ENCODE data around the gene EHMT1. TPM values are rescaled to one million over a fixed set of nuclear protein-coding genes. Genes with fewer than 3 reads are reported as not detected.
"Not testable (repeated sequence)": the region's sequence is repeated elsewhere in the genome, so short reads cannot be mapped to it uniquely, and the experiment has no call there.

Gene EHMT1
- total RNA-seq, 1 donor from 2014 or later, result 163 TPM

DNA sequence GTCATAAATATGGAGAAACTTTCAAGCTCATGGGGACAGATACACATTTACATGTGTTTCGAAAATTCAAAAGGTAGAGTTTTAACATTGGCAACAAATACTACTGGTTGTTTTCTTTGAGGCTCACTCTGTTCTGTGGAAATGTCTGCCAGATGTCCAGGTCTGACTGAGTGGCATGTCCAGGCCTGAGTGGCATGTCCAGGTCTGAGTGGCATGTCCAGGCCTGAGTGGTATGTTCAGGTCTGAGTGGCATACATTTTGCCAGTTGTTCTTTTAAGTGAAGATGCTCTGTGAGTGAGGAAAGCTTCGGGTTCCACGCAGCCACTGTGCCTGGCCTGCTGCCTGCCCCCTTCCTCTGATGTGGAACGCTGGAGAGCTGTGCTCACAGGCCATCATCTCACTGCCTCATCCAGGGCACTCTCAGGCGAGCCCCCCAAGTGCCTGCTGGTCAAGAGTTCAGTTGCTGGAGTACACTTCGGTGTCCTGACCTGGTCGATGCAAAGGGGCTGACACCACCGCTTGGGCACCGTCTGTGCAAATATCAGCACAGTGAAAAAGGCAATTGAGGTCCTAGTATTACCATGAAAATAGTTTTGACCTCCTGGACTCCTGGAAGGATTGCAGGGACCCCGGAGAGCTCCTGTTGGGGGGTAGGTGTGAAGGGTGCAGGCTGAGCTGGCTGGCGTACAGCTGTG, 89.9 kb downstream of the EHMT1 start:
- peaks cover 27% of the 10 kb centered on the region for H3K4me1 Mint-ChIP-seq
- DNase-seq (ENCODE audit: low read depth, low spot score), result no peak
- H3K36me3 Mint-ChIP-seq (ENCODE audit: low read depth), result peaks cover 18% of the 10 kb centered on the region
- H3K27me3 Mint-ChIP-seq (ENCODE audit: low read depth), result no peaks in the 10 kb centered on the region
- no peaks in the 10 kb centered on the region for H3K9me3 Mint-ChIP-seq
- TF ChIP-seq, protein P1, sequence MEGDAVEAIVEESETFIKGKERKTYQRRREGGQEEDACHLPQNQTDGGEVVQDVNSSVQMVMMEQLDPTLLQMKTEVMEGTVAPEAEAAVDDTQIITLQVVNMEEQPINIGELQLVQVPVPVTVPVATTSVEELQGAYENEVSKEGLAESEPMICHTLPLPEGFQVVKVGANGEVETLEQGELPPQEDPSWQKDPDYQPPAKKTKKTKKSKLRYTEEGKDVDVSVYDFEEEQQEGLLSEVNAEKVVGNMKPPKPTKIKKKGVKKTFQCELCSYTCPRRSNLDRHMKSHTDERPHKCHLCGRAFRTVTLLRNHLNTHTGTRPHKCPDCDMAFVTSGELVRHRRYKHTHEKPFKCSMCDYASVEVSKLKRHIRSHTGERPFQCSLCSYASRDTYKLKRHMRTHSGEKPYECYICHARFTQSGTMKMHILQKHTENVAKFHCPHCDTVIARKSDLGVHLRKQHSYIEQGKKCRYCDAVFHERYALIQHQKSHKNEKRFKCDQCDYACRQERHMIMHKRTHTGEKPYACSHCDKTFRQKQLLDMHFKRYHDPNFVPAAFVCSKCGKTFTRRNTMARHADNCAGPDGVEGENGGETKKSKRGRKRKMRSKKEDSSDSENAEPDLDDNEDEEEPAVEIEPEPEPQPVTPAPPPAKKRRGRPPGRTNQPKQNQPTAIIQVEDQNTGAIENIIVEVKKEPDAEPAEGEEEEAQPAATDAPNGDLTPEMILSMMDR (conservative IDR thresholded peaks at IDR 0.05), result no peak
- H3K27ac Mint-ChIP-seq (ENCODE audit: unreplicated experiment), result no peak overlapping the region
- H3K4me3 Mint-ChIP-seq, result no peak overlapping the region

GRCh38 chr9:137709411-137710101, 90.8 kb downstream of the EHMT1 start:
- Mint-ChIP-seq H3K4me3 (no peak overlapping the region), H3K27ac (ENCODE audit: unreplicated experiment) (no peak overlapping the region), H3K27me3 (ENCODE audit: low read depth) (no peaks in the 10 kb centered on the region), H3K4me1 (peaks cover 20% of the 10 kb centered on the region), H3K36me3 (ENCODE audit: low read depth) (peaks cover 21% of the 10 kb centered on the region), H3K9me3 (peaks cover 4% of the 10 kb centered on the region)
- TF ChIP-seq, protein P1 (conservative IDR thresholded peaks at IDR 0.05), result no peak
- DNase-seq (ENCODE audit: low read depth, low spot score), result no peak

GRCh38 chr9:137710704-137711103, 91.9 kb downstream of the EHMT1 start:
- H3K27me3 Mint-ChIP-seq (ENCODE audit: low read depth), result no peaks in the 10 kb centered on the region
- H3K27ac Mint-ChIP-seq (ENCODE audit: unreplicated experiment), result no peak overlapping the region
- H3K4me3 Mint-ChIP-seq, result no peak overlapping the region
- H3K4me1 Mint-ChIP-seq, result peaks cover 14% of the 10 kb centered on the region
- DNase-seq (ENCODE audit: low read depth, low spot score), result no peak
- peaks cover 8% of the 10 kb centered on the region for H3K9me3 Mint-ChIP-seq
- TF ChIP-seq, protein P1 (conservative IDR thresholded peaks at IDR 0.05), result no peak
- H3K36me3 Mint-ChIP-seq (ENCODE audit: low read depth), result peaks cover 32% of the 10 kb centered on the region

GRCh38 chr9:137711678-137712105, 92.9 kb downstream of the EHMT1 start:
- Mint-ChIP-seq H3K9me3 (peaks cover 13% of the 10 kb centered on the region), H3K27me3 (ENCODE audit: low read depth) (no peaks in the 10 kb centered on the region), H3K27ac (ENCODE audit: unreplicated experiment) (peak overlapping the region; percentile 36), H3K4me3 (no peak overlapping the region), H3K36me3 (ENCODE audit: low read depth) (peaks cover 37% of the 10 kb centered on the region), H3K4me1 (peaks cover 14% of the 10 kb centered on the region)
- TF ChIP-seq, protein P1 (conservative IDR thresholded peaks at IDR 0.05), result no peak
- no peak for DNase-seq (ENCODE audit: low read depth, low spot score)

GRCh38 chr9:137715321-137715720, 96.5 kb downstream of the EHMT1 start:
- Mint-ChIP-seq H3K4me3 (no peak overlapping the region), H3K9me3 (peaks cover 16% of the 10 kb centered on the region), H3K27me3 (ENCODE audit: low read depth) (no peaks in the 10 kb centered on the region), H3K36me3 (ENCODE audit: low read depth) (peaks cover 57% of the 10 kb centered on the region), H3K27ac (ENCODE audit: unreplicated experiment) (no peak overlapping the region), H3K4me1 (peaks cover 10% of the 10 kb centered on the region)
- TF ChIP-seq, protein P1 (conservative IDR thresholded peaks at IDR 0.05), result no peak
- no peak for DNase-seq (ENCODE audit: low read depth, low spot score)

DNA sequence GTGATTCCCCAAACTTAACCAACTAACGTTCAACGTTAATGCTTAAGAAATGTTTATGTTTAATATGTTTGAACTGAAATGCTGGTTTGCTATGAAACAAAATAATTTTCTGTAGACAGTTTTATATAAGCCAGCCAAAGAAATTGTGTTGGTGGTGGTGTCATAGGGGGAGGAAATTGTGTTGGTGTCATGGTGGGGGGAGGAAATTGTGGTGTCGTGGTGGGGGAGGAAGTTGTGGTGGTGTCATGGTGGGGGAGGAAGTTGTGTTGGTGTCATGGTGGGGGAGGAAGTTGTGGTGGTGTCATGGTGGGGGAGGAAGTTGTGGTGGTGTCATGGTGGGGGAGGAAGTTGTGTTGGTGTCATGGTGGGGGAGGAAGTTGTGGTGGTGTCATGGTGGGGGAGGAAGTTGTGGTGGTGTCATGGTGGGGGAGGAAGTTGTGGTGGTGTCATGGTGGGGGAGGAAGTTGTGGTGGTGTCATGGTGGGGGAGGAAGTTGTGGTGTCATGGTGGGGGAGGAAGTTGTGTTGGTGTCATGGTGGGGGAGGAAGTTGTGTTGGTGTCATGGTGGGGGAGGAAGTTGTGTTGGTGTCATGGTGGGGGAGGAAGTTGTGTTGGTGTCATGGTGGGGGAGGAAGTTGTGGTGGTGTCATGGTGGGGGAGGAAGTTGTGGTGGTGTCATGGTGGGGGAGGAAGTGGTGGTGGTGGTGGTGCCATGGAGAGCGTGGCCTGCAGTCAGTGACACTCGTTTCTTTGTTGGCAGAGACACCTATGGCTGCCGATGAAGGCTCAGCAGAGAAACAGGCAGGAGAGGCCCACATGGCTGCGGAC, 97.3 kb downstream of the EHMT1 start:
- not testable (repeated sequence) for H3K4me1 Mint-ChIP-seq; H3K27me3 Mint-ChIP-seq (ENCODE audit: low read depth); DNase-seq (ENCODE audit: low read depth, low spot score)
- peaks cover 16% of the 10 kb centered on the region for H3K9me3 Mint-ChIP-seq
- H3K36me3 Mint-ChIP-seq (ENCODE audit: low read depth), result peaks cover 55% of the 10 kb centered on the region
- H3K4me3 Mint-ChIP-seq, result peak overlapping the region; percentile 57
- peak overlapping the region; percentile 67 for H3K27ac Mint-ChIP-seq (ENCODE audit: unreplicated experiment)

Measured in neural crest cell (in vitro differentiated cells).